SK-N-SH (cell line): ENCODE results near the gene C1orf35. TPM values are rescaled to one million over a fixed set of nuclear protein-coding genes. Genes with fewer than 3 reads are reported as not detected.

Experiments
- CTCF ChIA-PET: fragments of 300-600, 350-600 bp; formaldehyde crosslinking; extraction: SDS; loops from one replicate; lab custom pipeline; 2021; lab: Yijun Ruan, JAX
- POLR2A ChIA-PET: fragments of 350-600 bp; sonication (Branson Sonifier 250); formaldehyde crosslinking; extraction: SDS; loops from one replicate; lab custom pipeline; 2020; ENCODE audit warnings: antibody characterized with exemption, inconsistent platforms; lab: Yijun Ruan, JAX
- DNase-seq: peaks from one replicate; pipeline ENCODE4 v3.0.0; 2012
- H2AFZ ChIP-seq: fragments of 200-600 bp; sonication (generic); 2 replicates; pipeline ENCODE4 v1.8.1; 2016; ENCODE audit warnings: antibody characterized with exemption, mild to moderate bottlenecking, low read depth
- H3F3A ChIP-seq: fragments of 200-600 bp; sonication (generic); replicated peaks from 2 replicates; pipeline ENCODE3; 2016; ENCODE audit warnings: antibody characterized with exemption, mild to moderate bottlenecking; ENCODE audit not compliant: insufficient read depth
- H3K27ac ChIP-seq, 2 experiments: fragments of 200-500 bp in 1 of 2; fragments of 200-600 bp in 1 of 2; sonication (Bioruptor generic) in 1 of 2; sonication (generic), shearing (Covaris generic) in 1 of 2; 2 replicates each; pipeline versions ENCODE4 v1.5.1 to v1.6.1; 2014 to 2016; ENCODE audit warnings: low read depth in 2 of 2, inconsistent platforms in 1 of 2, low read length in 1 of 2, mild to moderate bottlenecking in 1 of 2, mixed read lengths in 1 of 2
- H3K27me3 ChIP-seq: fragments of 200-600 bp; sonication (generic), shearing (Covaris generic); 2 replicates; pipeline ENCODE4 v1.6.1; 2016; ENCODE audit warnings: mixed run types; ENCODE audit not compliant: insufficient read depth
- H3K36me3 ChIP-seq, 2 experiments: fragments of 200-500 bp in 1 of 2; fragments of 200-600 bp in 1 of 2; sonication (Bioruptor generic) in 1 of 2; sonication (generic) in 1 of 2; replicated peaks in 1 of 2; 2 replicates each; pipeline versions ENCODE3 to v1.5.1; 2014 to 2016; ENCODE audit warnings: low read length in 1 of 2, mild to moderate bottlenecking in 1 of 2; ENCODE audit not compliant: insufficient read depth in 2 of 2, control insufficient read depth in 1 of 2
- H3K4me1 ChIP-seq, 2 experiments: fragments of 200-500 bp in 1 of 2; fragments of 200-600 bp in 1 of 2; sonication (Bioruptor generic) in 1 of 2; sonication (generic), shearing (Covaris generic) in 1 of 2; 2 replicates each; pipeline versions ENCODE4 v1.5.1 to v1.6.1; 2014 to 2016; ENCODE audit warnings: low read depth in 1 of 2, low read length in 1 of 2, mixed run types in 1 of 2; ENCODE audit not compliant: insufficient read depth in 2 of 2, control insufficient read depth in 1 of 2
- H3K4me2 ChIP-seq: fragments of 200-600 bp; sonication (generic), shearing (Covaris generic); 2 replicates; pipeline ENCODE4 v1.6.1; 2017; ENCODE audit warnings: mixed run types
- H3K4me3 ChIP-seq, 2 experiments: fragments of 200-500 bp in 1 of 2; fragments of 200-600 bp in 1 of 2; sonication (Bioruptor generic) in 1 of 2; sonication (generic), shearing (Covaris generic) in 1 of 2; 2 replicates each; pipeline versions ENCODE4 v1.5.1 to v1.8.1; 2014 to 2016; ENCODE audit warnings: low read depth in 2 of 2, inconsistent platforms in 1 of 2, low read length in 1 of 2, mild to moderate bottlenecking in 1 of 2, mixed read lengths in 1 of 2, moderate library complexity in 1 of 2
- H3K79me2 ChIP-seq: fragments of 200-600 bp; sonication (generic); 2 replicates; pipeline ENCODE4 v1.8.1; 2017; ENCODE audit warnings: mild to moderate bottlenecking; ENCODE audit not compliant: insufficient read depth
- H3K9ac ChIP-seq: fragments of 200-600 bp; sonication (generic); 2 replicates; pipeline ENCODE4 v1.6.1; 2017; ENCODE audit warnings: mixed run types
- H3K9me2 ChIP-seq: fragments of 200-600 bp; sonication (generic); 2 replicates; pipeline ENCODE4 v1.6.1; 2017; ENCODE audit warnings: mixed run types
- H3K9me3 ChIP-seq: fragments of 200-600 bp; sonication (generic); 2 replicates; pipeline ENCODE4 v1.6.1; 2017; ENCODE audit warnings: mixed run types, mild to moderate bottlenecking, moderate library complexity
- H4K20me1 ChIP-seq: fragments of 200-600 bp; sonication (generic); 2 replicates; pipeline ENCODE4 v1.6.1; 2017; ENCODE audit warnings: mild to moderate bottlenecking, mixed run types; ENCODE audit not compliant: insufficient read depth
- CTCF ChIP-seq: fragments of 200-600 bp; sonication (generic); IDR thresholded peaks from 2 replicates; pipeline ENCODE4 v1.6.1; 2017; ENCODE audit warnings: antibody characterized with exemption, mild to moderate bottlenecking, moderate library complexity
- EP300 ChIP-seq, 2 experiments: IDR thresholded peaks; 2 replicates each; pipeline versions ENCODE4 v1.4.0 to v1.6.1; 2012; ENCODE audit warnings: borderline replicate concordance in 1 of 2, low read depth in 1 of 2, low read length in 1 of 2
- FOSL2 ChIP-seq: IDR thresholded peaks from 2 replicates; pipeline ENCODE4 v1.4.0; 2012; ENCODE audit warnings: low read depth, mild to moderate bottlenecking, moderate library complexity, borderline replicate concordance
- IRF3 ChIP-seq: fragments of 150-350 bp; IDR thresholded peaks from 2 replicates; pipeline ENCODE4 v1.6.1; 2016; ENCODE audit warnings: mild to moderate bottlenecking, low read depth, low read length
- JUND ChIP-seq: IDR thresholded peaks from 2 replicates; pipeline ENCODE4 v1.4.0; 2012
- MXI1 ChIP-seq: IDR thresholded peaks from 2 replicates; pipeline ENCODE4 v1.6.1; 2012; ENCODE audit warnings: mild to moderate bottlenecking, low read depth, low read length, improper control_type of control experiment
- NRF1 ChIP-seq: IDR thresholded peaks from 2 replicates; pipeline ENCODE4 v1.6.1; 2012; ENCODE audit warnings: low read depth, mild to moderate bottlenecking, low read length
- RFX5 ChIP-seq: IDR thresholded peaks from 2 replicates; pipeline ENCODE4 v1.6.1; 2012; ENCODE audit warnings: mild to moderate bottlenecking, improper control_type of control experiment, low read length
- SIN3A ChIP-seq: IDR thresholded peaks from 2 replicates; pipeline ENCODE4 v1.6.1; 2012; ENCODE audit warnings: low read depth, mild to moderate bottlenecking, low read length, moderate library complexity, borderline replicate concordance
- SMC3 ChIP-seq: IDR thresholded peaks from 2 replicates; pipeline ENCODE4 v1.6.1; 2012; ENCODE audit warnings: low read depth, low read length, improper control_type of control experiment
- USF1 ChIP-seq: IDR thresholded peaks from 2 replicates; pipeline ENCODE4 v1.4.0; 2012; ENCODE audit warnings: low read depth, borderline replicate concordance
- YY1 ChIP-seq: IDR thresholded peaks from 2 replicates; pipeline ENCODE4 v1.4.0; 2012; ENCODE audit warnings: low read depth, mild to moderate bottlenecking
- WGBS: methylation state at CpG from one replicate; pipeline ENCODE4 v1.1.6; 2017; ENCODE audit warnings: low lambda C conversion rate; 5-methylcytosine and 5-hydroxymethylcytosine counted together
- polyA plus RNA-seq, 3 experiments: library from polyadenylated mRNA; depleted of rRNA; stranded (reverse); fragments of >200 nt; gene quantifications; 2 replicates each; pipeline ENCODE4 v1.2.3, GENCODE V29; 2012
- TF ChIP-seq, protein P1 (sequence below): IDR thresholded peaks from 2 replicates; pipeline ENCODE4 v1.6.1; 2012; ENCODE audit warnings: mild to moderate bottlenecking, low read depth, low read length, moderate library complexity

C1orf35 gene
- polyA plus RNA-seq, 1 of the 3 experiments (the other 2 are of a cell fraction), result 42.9 TPM

DNA sequence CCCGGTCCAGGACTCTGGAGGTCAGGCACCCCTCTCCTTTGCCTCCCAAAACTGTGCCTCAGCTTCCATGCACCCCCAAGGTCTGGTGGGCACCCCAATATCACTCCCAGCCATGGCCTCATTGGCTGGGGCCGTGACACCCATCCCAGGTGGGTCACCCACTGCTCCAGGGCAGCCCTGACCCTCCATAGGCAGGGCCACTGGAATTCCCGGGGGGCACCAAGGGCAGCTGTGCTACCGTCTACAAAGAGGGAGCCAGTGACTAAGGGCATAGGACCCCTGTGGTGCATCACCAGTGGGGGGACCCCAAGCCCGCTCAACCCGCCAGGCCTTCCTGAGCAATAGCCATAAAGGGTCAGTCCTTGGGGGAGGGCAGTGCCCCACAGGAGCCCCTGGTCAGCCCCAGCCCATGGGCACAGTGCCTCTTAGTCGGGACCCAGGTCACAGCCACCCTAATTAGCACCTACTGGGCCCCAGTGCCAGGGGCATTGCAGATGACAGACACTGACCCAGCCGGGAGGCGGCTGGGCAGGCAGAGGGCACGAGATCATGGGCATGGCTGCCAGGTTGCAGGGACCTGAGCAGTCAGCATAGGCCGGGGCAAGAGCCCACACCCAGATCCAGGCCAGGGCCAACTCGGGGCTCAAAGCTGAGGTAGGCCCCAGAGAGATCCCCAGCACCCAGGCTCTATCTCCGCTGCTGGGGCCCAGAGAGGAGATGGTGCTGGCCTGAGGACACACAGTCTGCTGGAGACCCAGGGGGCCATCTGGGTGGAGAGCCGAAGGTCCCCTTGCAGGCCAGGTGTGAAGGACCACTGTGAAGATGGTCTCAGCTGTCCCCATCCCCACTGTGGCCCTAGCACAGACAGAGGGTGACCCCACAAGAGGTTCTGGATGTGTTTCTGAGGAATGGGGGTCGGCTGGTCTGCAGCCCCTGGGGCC is 39.6 kb downstream of the C1orf35 start:
- peaks cover 0 to 3% of the 10 kb centered on the region in 2 experiments; a peak in 2 of 4 replicates for H3K4me1 ChIP-seq
- H3K9me3 ChIP-seq, result no peaks in the 10 kb centered on the region
- no peak overlapping the region for H3K4me3 ChIP-seq
- ChIA-PET POLR2A (no interaction called here), CTCF (no interaction called here)
- H3K4me2 ChIP-seq, result no peak overlapping the region
- DNase-seq, result no peak
- no peak overlapping the region for H2AFZ ChIP-seq
- H3K27ac ChIP-seq, result no peak overlapping the region
- TF ChIP-seq JUND (no peak), EP300 (IDR thresholded peaks at IDR 0.05; ENCODE audit: borderline replicate concordance in 1 of 2, low read depth in 1 of 2, low read length in 1 of 2) (no peak), IRF3 (no peak), NRF1 (no peak), RFX5 (no peak), SIN3A (no peak), MXI1 (no peak), FOSL2 (no peak), USF1 (no peak), SMC3 (no peak)
- H3K36me3 ChIP-seq, result no peaks in the 10 kb centered on the region
- no peaks in the 10 kb centered on the region for H4K20me1 ChIP-seq
- H3K9me2 ChIP-seq, result no peaks in the 10 kb centered on the region
- 70% methylated on average over 8 of the region's 15 CpGs for WGBS
- no peaks in the 10 kb centered on the region for H3K79me2 ChIP-seq
- H3K9ac ChIP-seq, result no peak overlapping the region
- no peaks in the 10 kb centered on the region for H3F3A ChIP-seq
- peaks cover 37% of the 10 kb centered on the region; the same call in 1 of the 2 replicates for H3K27me3 ChIP-seq

GRCh38 chr1:228062812-228063211 is 40.3 kb downstream of the C1orf35 start:
- TF ChIP-seq YY1 (no peak), CTCF (no peak), IRF3 (no peak)
- TF ChIP-seq, protein P1, sequence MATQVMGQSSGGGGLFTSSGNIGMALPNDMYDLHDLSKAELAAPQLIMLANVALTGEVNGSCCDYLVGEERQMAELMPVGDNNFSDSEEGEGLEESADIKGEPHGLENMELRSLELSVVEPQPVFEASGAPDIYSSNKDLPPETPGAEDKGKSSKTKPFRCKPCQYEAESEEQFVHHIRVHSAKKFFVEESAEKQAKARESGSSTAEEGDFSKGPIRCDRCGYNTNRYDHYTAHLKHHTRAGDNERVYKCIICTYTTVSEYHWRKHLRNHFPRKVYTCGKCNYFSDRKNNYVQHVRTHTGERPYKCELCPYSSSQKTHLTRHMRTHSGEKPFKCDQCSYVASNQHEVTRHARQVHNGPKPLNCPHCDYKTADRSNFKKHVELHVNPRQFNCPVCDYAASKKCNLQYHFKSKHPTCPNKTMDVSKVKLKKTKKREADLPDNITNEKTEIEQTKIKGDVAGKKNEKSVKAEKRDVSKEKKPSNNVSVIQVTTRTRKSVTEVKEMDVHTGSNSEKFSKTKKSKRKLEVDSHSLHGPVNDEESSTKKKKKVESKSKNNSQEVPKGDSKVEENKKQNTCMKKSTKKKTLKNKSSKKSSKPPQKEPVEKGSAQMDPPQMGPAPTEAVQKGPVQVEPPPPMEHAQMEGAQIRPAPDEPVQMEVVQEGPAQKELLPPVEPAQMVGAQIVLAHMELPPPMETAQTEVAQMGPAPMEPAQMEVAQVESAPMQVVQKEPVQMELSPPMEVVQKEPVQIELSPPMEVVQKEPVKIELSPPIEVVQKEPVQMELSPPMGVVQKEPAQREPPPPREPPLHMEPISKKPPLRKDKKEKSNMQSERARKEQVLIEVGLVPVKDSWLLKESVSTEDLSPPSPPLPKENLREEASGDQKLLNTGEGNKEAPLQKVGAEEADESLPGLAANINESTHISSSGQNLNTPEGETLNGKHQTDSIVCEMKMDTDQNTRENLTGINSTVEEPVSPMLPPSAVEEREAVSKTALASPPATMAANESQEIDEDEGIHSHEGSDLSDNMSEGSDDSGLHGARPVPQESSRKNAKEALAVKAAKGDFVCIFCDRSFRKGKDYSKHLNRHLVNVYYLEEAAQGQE, result no peak
- Histone ChIP-seq H3K79me2 (no peaks in the 10 kb centered on the region), H3K9ac (no peak overlapping the region), H3K36me3 (no peaks in the 10 kb centered on the region), H3K9me3 (no peaks in the 10 kb centered on the region), H2AFZ (no peak overlapping the region), H3K9me2 (no peaks in the 10 kb centered on the region), H4K20me1 (no peaks in the 10 kb centered on the region), H3F3A (no peaks in the 10 kb centered on the region), H3K27me3 (peaks cover 37% of the 10 kb centered on the region; the same call in 1 of the 2 replicates), H3K4me3 (no peak overlapping the region), H3K27ac (no peak overlapping the region), H3K4me1 (peaks cover 0 to 3% of the 10 kb centered on the region in 2 experiments; a peak in 2 of 4 replicates), H3K4me2 (no peak overlapping the region)
- ChIA-PET POLR2A (no interaction called here), CTCF (no interaction called here)
- DNase-seq, result no peak
- 38% methylated on average over 2 of the region's 4 CpGs for WGBS
